IPS-NIHi7 (cell line): ENCODE measurements around the gene KCNQ1.

ENCODE experiments used
- DNase-seq: peaks from one replicate; pipeline ENCODE4 v3.0.0; 2012; ENCODE audit warnings: mixed read lengths; ENCODE audit errors: extremely low spot score

Gene KCNQ1

GRCh38 chr11:2836315-2837095 is 391.7 kb downstream of the KCNQ1 start:
- no peak for DNase-seq

GRCh38 chr11:2837096-2837601 is 392.3 kb downstream of the KCNQ1 start:
- peak; percentile 74 for DNase-seq

- no peak for DNase-seq
These were observed 392.8 kb downstream of the KCNQ1 start for GRCh38 chr11:2837651-2838050.

GRCh38 chr11:2838091-2838490 is 393.3 kb downstream of the KCNQ1 start:
- DNase-seq, result no peak

- DNase-seq, result no peak
These were observed 394.0 kb downstream of the KCNQ1 start for GRCh38 chr11:2838676-2839294.

- DNase-seq, result no peak
These were observed 394.7 kb downstream of the KCNQ1 start for GRCh38 chr11:2839395-2839943.

- no peak for DNase-seq
These were observed 396.8 kb downstream of the KCNQ1 start for GRCh38 chr11:2841411-2842190.

GRCh38 chr11:2842876-2843275 is 398.1 kb downstream of the KCNQ1 start:
- DNase-seq, result no peak

GRCh38 chr11:2843551-2843950 is 398.7 kb downstream of the KCNQ1 start:
- DNase-seq, result no peak

GRCh38 chr11:2844116-2844842 is 399.5 kb downstream of the KCNQ1 start:
- no peak for DNase-seq

GRCh38 chr11:2844996-2845395 is 400.2 kb downstream of the KCNQ1 start:
- no peak for DNase-seq

- DNase-seq, result peak; percentile 57
These were observed 401.2 kb downstream of the KCNQ1 start for GRCh38 chr11:2846056-2846455.

- DNase-seq, result no peak
These were observed 401.7 kb downstream of the KCNQ1 start for GRCh38 chr11:2846470-2846869.

- DNase-seq, result no peak
These were observed 402.8 kb downstream of the KCNQ1 start for GRCh38 chr11:2847561-2847960.

GRCh38 chr11:2848497-2848896 is 403.7 kb downstream of the KCNQ1 start:
- no peak for DNase-seq

- DNase-seq, result no peak
These were observed 405.4 kb downstream of the KCNQ1 start for GRCh38 chr11:2849994-2850770.

- DNase-seq, result no peak
These were observed 408.6 kb downstream of the KCNQ1 start for GRCh38 chr11:2853401-2853800.

GRCh38 chr11:2853997-2854560 is 409.3 kb downstream of the KCNQ1 start:
- DNase-seq, result no peak

- DNase-seq, result no peak
These were observed 410.4 kb downstream of the KCNQ1 start for GRCh38 chr11:2855162-2855561.

- DNase-seq, result no peak
These were observed 412.5 kb downstream of the KCNQ1 start for GRCh38 chr11:2857276-2857675.
